Lower leg skin (tissue), 4 donors: ENCODE results near the gene DDX10. TPM values are rescaled to one million over a fixed set of nuclear protein-coding genes. Genes with fewer than 3 reads are reported as not detected.

Experiments used
- DNase-seq, 2 donors: peaks; one replicate each; pipeline ENCODE4 v3.0.0-alpha.2; 2019; ENCODE audit warnings: low spot score in 2 of 2
- H3K4me3 ChIP-seq: fragments of 200-600 bp; sonication (generic); 2 replicates; pipeline ENCODE4 v1.5.1; 2017; ENCODE audit warnings: mild to moderate bottlenecking, low read depth; ENCODE audit not compliant: poor library complexity, severe bottlenecking
- POLR2A ChIP-seq, 2 donors: fragments of 450-650 bp; IDR thresholded peaks; one replicate each; pipeline ENCODE4 v1.6.1; 2016 to 2017; ENCODE audit warnings: antibody characterized with exemption in 2 of 2, mild to moderate bottlenecking in 1 of 2, moderate library complexity in 1 of 2
- WGBS, 2 donors: methylation state at CpG; one replicate each; pipeline ENCODE4 v1.1.5; 2018; 5-methylcytosine and 5-hydroxymethylcytosine counted together
- intact Hi-C: fragments of 100-400 bp; cut with DNase I; formaldehyde crosslinking; loops from one replicate; pipeline ENCODE4 v1.15.0; 2023; ENCODE audit warnings: low total_unique reads
- total RNA-seq, 4 donors: library from RNA; depleted of rRNA; stranded (reverse); fragments of >200 nt; gene quantifications; one replicate each; pipeline ENCODE4 v1.1.0, GENCODE V29; 2016
- TF ChIP-seq, protein P1 (sequence below), 3 donors: fragments of 450-650 bp; IDR thresholded peaks; one replicate each; pipeline ENCODE4 v1.5.1; 2016; ENCODE audit warnings: antibody characterized with exemption in 3 of 3, mild to moderate bottlenecking in 3 of 3, moderate library complexity in 2 of 3

DDX10 gene
- total RNA-seq, 4 donors from 2014 or later, result 18.4 to 33.5 (median 22.2) TPM

GRCh38 chr11:108959874-108960273 lies 295.0 kb downstream of the DDX10 start:
- no peak for DNase-seq
- TF ChIP-seq, protein P1, sequence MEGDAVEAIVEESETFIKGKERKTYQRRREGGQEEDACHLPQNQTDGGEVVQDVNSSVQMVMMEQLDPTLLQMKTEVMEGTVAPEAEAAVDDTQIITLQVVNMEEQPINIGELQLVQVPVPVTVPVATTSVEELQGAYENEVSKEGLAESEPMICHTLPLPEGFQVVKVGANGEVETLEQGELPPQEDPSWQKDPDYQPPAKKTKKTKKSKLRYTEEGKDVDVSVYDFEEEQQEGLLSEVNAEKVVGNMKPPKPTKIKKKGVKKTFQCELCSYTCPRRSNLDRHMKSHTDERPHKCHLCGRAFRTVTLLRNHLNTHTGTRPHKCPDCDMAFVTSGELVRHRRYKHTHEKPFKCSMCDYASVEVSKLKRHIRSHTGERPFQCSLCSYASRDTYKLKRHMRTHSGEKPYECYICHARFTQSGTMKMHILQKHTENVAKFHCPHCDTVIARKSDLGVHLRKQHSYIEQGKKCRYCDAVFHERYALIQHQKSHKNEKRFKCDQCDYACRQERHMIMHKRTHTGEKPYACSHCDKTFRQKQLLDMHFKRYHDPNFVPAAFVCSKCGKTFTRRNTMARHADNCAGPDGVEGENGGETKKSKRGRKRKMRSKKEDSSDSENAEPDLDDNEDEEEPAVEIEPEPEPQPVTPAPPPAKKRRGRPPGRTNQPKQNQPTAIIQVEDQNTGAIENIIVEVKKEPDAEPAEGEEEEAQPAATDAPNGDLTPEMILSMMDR (IDR thresholded peaks at IDR 0.05), result no peak
- TF ChIP-seq POLR2A (IDR thresholded peaks at IDR 0.05), result no peak
- intact Hi-C loops, result no loop called here
- H3K4me3 ChIP-seq, result no peak overlapping the region
- 92 to 94% methylated on average over 3 of the region's 3 CpGs for WGBS, 2 donors

GRCh38 chr11:108960501-108960900 lies 295.6 kb downstream of the DDX10 start:
- intact Hi-C loops, result no loop called here
- TF ChIP-seq, protein P1 (IDR thresholded peaks at IDR 0.05), result no peak
- no peak for TF ChIP-seq POLR2A (IDR thresholded peaks at IDR 0.05)
- 55 to 76% methylated on average over 5 of the region's 5 CpGs for WGBS, 2 donors
- no peak overlapping the region for H3K4me3 ChIP-seq
- no peak for DNase-seq

- TF ChIP-seq, protein P1 (IDR thresholded peaks at IDR 0.05), result no peak
- no peak for TF ChIP-seq POLR2A (IDR thresholded peaks at IDR 0.05)
- H3K4me3 ChIP-seq, result no peak overlapping the region
- intact Hi-C loops, result no loop called here
- DNase-seq, result no peak
- WGBS, 2 donors, result 54 to 55% methylated on average over 4 of the region's 4 CpGs
Observed at GRCh38 chr11:108961095-108961494, 296.2 kb downstream of the DDX10 start.

- 88 to 90% methylated on average over 4 of the region's 4 CpGs for WGBS, 2 donors
- intact Hi-C loops, result no loop called here
- DNase-seq, result no peak
- H3K4me3 ChIP-seq, result no peak overlapping the region
- no peak for TF ChIP-seq POLR2A (IDR thresholded peaks at IDR 0.05)
- TF ChIP-seq, protein P1 (IDR thresholded peaks at IDR 0.05), result no peak
Observed at GRCh38 chr11:108963118-108963517, 298.2 kb downstream of the DDX10 start.

GRCh38 chr11:108965306-108966001 lies 300.6 kb downstream of the DDX10 start:
- TF ChIP-seq, protein P1 (IDR thresholded peaks at IDR 0.05), result no peak
- TF ChIP-seq POLR2A (IDR thresholded peaks at IDR 0.05), result no peak
- intact Hi-C loops, result no loop called here
- DNase-seq, result no peak
- no peak overlapping the region for H3K4me3 ChIP-seq
- 70% methylated on average over 10 of the region's 10 CpGs for WGBS, 2 donors

DNA sequence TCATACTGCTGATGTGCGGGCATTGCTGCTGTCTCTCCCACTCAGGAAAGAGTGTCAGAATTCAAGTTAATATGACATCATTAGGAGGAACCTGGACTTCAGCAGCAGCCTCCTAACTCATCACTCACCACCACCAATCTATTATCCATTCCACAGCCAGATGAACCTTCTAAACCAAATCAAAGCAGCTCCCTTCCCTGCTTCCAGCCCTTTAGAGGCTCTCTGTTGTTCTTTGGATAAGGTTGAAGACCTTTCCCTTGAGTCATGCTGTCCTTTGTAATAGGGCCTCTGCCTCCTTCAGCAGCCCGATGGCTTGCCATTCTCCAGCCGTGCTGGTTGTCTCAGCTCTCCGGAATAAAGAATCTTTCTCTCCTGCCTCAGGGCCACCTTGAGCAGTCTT lies 301.3 kb downstream of the DDX10 start:
- H3K4me3 ChIP-seq, result no peak overlapping the region
- intact Hi-C loops, result no loop called here
- no peak for TF ChIP-seq POLR2A (IDR thresholded peaks at IDR 0.05)
- TF ChIP-seq, protein P1 (IDR thresholded peaks at IDR 0.05), result no peak
- 98 to 99% methylated on average over 4 of the region's 4 CpGs for WGBS, 2 donors
- DNase-seq, result no peak
